ENCODE measurements around the gene OPN3. TPM values are rescaled to one million over a fixed set of nuclear protein-coding genes. Genes with fewer than 3 reads are reported as not detected.

Gene OPN3
- total and polyA plus RNA-seq, 4 donors, result 11.3 to 19.1 (median 15.5) TPM

DNA sequence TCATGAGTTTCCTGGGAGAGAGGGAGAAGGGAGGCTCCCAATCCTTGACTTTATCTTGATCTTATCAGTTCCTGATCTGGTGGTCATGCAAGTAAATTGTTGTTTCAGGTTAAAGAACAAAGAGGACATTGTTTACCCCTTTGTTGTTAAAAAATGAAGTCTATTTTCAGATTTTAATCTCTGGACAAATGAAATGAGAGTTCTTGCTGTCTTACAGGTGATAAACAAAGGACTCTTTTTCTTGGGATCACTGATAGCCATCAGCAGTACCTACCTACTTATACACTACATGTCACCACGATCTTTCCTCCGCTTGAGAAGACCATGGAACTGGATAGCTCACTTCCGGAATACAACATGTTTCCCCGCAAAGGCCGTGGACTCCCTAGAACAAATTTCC, 48.4 kb downstream of the OPN3 start:
- Histone ChIP-seq H3K27me3 (ENCODE audit: control insufficient read depth in 4 of 4, insufficient read depth in 4 of 4, low read length in 3 of 4) (no peaks in the 10 kb centered on the region), H3K4me1 (ENCODE audit: control insufficient read depth in 4 of 4, insufficient read depth in 4 of 4, low read length in 3 of 4) (no peaks in the 10 kb centered on the region), H3K36me3 (ENCODE audit: control insufficient read depth in 4 of 4, insufficient read depth in 3 of 4, low read depth in 1 of 4, low read length in 3 of 4) (peaks cover 1 to 43% (median 34%) of the 10 kb centered on the region in 4 donors), H3K27ac (ENCODE audit: low read depth in 1 of 2, low read length in 2 of 2) (no peak overlapping the region), H3K9me3 (ENCODE audit: control insufficient read depth in 4 of 4, low read length in 3 of 4) (no peaks in the 10 kb centered on the region), H3K9ac (ENCODE audit: low read depth in 1 of 2, low read length in 2 of 2) (no peak overlapping the region), H3K4me3 (ENCODE audit: low read depth in 1 of 3, low read length in 3 of 3) (no peak overlapping the region)
- DNase-seq (ENCODE audit: low spot score), result no peak
- TF ChIP-seq NR2F2 (IDR thresholded peaks at IDR 0.05) (no peak), RAD21 (IDR thresholded peaks at IDR 0.05) (no peak), EGR1 (IDR thresholded peaks at IDR 0.05; ENCODE audit: low read depth in 2 of 2) (no peak), YY1 (IDR thresholded peaks at IDR 0.05) (no peak), GABPA (IDR thresholded peaks at IDR 0.05 in 1 of 2, conservative IDR thresholded peaks at IDR 0.05 in 1 of 2) (no peak), FOXA1 (IDR thresholded peaks at IDR 0.05) (no peak), TAF1 (conservative IDR thresholded peaks at IDR 0.05) (no peak), JUND (IDR thresholded peaks at IDR 0.05) (no peak)
- TF ChIP-seq, protein P1, sequence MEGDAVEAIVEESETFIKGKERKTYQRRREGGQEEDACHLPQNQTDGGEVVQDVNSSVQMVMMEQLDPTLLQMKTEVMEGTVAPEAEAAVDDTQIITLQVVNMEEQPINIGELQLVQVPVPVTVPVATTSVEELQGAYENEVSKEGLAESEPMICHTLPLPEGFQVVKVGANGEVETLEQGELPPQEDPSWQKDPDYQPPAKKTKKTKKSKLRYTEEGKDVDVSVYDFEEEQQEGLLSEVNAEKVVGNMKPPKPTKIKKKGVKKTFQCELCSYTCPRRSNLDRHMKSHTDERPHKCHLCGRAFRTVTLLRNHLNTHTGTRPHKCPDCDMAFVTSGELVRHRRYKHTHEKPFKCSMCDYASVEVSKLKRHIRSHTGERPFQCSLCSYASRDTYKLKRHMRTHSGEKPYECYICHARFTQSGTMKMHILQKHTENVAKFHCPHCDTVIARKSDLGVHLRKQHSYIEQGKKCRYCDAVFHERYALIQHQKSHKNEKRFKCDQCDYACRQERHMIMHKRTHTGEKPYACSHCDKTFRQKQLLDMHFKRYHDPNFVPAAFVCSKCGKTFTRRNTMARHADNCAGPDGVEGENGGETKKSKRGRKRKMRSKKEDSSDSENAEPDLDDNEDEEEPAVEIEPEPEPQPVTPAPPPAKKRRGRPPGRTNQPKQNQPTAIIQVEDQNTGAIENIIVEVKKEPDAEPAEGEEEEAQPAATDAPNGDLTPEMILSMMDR (IDR thresholded peaks at IDR 0.05; ENCODE audit: low read depth, low read length, missing input control), result no peak
- TF ChIP-seq, protein P2, sequence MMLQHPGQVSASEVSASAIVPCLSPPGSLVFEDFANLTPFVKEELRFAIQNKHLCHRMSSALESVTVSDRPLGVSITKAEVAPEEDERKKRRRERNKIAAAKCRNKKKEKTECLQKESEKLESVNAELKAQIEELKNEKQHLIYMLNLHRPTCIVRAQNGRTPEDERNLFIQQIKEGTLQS (IDR thresholded peaks at IDR 0.05), result no peak
- TF ChIP-seq, protein P3, sequence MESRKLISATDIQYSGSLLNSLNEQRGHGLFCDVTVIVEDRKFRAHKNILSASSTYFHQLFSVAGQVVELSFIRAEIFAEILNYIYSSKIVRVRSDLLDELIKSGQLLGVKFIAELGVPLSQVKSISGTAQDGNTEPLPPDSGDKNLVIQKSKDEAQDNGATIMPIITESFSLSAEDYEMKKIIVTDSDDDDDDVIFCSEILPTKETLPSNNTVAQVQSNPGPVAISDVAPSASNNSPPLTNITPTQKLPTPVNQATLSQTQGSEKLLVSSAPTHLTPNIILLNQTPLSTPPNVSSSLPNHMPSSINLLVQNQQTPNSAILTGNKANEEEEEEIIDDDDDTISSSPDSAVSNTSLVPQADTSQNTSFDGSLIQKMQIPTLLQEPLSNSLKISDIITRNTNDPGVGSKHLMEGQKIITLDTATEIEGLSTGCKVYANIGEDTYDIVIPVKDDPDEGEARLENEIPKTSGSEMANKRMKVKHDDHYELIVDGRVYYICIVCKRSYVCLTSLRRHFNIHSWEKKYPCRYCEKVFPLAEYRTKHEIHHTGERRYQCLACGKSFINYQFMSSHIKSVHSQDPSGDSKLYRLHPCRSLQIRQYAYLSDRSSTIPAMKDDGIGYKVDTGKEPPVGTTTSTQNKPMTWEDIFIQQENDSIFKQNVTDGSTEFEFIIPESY (IDR thresholded peaks at IDR 0.05), result no peak
- 94% methylated on average over 5 of the region's 5 CpGs for WGBS

DNA sequence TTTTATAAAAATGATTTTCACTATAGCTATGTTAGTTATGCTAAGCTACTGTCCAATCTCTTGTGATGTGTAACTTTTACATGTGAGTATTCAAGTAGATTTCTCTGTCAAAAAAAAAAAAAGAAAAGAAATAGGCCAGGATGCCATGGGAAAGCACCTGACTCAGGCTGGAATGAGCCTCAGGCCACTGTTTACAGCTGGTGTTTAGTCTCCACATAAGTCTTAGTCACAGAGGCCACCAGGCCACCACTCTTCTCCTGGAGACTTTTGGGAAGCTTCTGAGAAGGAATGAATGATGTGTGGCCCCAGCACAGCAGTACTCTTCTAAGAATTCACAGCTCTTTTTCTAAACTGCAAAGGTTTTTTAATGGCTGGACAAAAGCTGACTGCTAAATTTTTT, 48.9 kb downstream of the OPN3 start:
- Histone ChIP-seq H3K9me3 (ENCODE audit: control insufficient read depth in 4 of 4, low read length in 3 of 4) (no peaks in the 10 kb centered on the region), H3K27ac (ENCODE audit: low read depth in 1 of 2, low read length in 2 of 2) (no peak overlapping the region), H3K27me3 (ENCODE audit: control insufficient read depth in 4 of 4, insufficient read depth in 4 of 4, low read length in 3 of 4) (no peaks in the 10 kb centered on the region), H3K4me3 (ENCODE audit: low read depth in 1 of 3, low read length in 3 of 3) (no peak overlapping the region), H3K36me3 (ENCODE audit: control insufficient read depth in 4 of 4, insufficient read depth in 3 of 4, low read depth in 1 of 4, low read length in 3 of 4) (peaks cover 1 to 45% (median 37%) of the 10 kb centered on the region in 4 donors), H3K4me1 (ENCODE audit: control insufficient read depth in 4 of 4, insufficient read depth in 4 of 4, low read length in 3 of 4) (no peaks in the 10 kb centered on the region), H3K9ac (ENCODE audit: low read depth in 1 of 2, low read length in 2 of 2) (no peak overlapping the region)
- no peak for DNase-seq (ENCODE audit: low spot score)
- no peak for TF ChIP-seq HNF4G (IDR thresholded peaks at IDR 0.05)
- TF ChIP-seq FOXA2 (IDR thresholded peaks at IDR 0.05), result no peak

DNA sequence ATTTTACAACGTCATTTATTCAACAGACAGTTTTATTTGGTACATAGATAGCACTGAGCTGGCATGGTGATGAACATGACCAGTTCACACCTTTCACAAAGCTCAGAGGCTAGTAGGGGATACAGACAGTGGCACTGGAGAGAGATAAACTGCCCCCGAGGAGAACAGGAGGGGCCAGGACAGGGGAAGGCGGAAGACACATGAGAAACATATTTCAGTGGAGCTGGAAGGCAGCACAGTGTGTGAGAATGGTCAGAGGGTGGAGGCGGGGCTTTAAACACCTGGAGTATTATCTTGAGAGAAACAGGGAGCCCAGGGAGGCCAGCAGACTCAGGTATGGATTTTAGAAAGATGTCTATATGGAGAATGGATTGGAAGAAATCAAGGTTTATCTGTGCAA, 49.5 kb downstream of the OPN3 start:
- H3K36me3 ChIP-seq (ENCODE audit: control insufficient read depth in 4 of 4, insufficient read depth in 3 of 4, low read depth in 1 of 4, low read length in 3 of 4), result peaks cover 1 to 45% (median 35%) of the 10 kb centered on the region in 4 donors

More for the DNA sequence above, 49.5 kb downstream of the OPN3 start:
- Histone ChIP-seq H3K4me3 (ENCODE audit: low read depth in 1 of 3, low read length in 3 of 3) (no peak overlapping the region), H3K4me1 (ENCODE audit: control insufficient read depth in 4 of 4, insufficient read depth in 4 of 4, low read length in 3 of 4) (no peaks in the 10 kb centered on the region), H3K9me3 (ENCODE audit: control insufficient read depth in 4 of 4, low read length in 3 of 4) (no peaks in the 10 kb centered on the region), H3K9ac (ENCODE audit: low read depth in 1 of 2, low read length in 2 of 2) (no peak overlapping the region), H3K27me3 (ENCODE audit: control insufficient read depth in 4 of 4, insufficient read depth in 4 of 4, low read length in 3 of 4) (no peaks in the 10 kb centered on the region), H3K27ac (ENCODE audit: low read depth in 1 of 2, low read length in 2 of 2) (no peak overlapping the region)
- 85% methylated on average over 4 of the region's 4 CpGs for WGBS
- no peak for DNase-seq (ENCODE audit: low spot score)
- TF ChIP-seq YY1 (IDR thresholded peaks at IDR 0.05), result no peak
- no peak for TF ChIP-seq GABPA (IDR thresholded peaks at IDR 0.05 in 1 of 2, conservative IDR thresholded peaks at IDR 0.05 in 1 of 2)
- TF ChIP-seq HNF4A (conservative IDR thresholded peaks at IDR 0.05), result no peak
- TF ChIP-seq HNF4G (IDR thresholded peaks at IDR 0.05), result no peak
- TF ChIP-seq TAF1 (conservative IDR thresholded peaks at IDR 0.05), result no peak
- TF ChIP-seq, protein P4, sequence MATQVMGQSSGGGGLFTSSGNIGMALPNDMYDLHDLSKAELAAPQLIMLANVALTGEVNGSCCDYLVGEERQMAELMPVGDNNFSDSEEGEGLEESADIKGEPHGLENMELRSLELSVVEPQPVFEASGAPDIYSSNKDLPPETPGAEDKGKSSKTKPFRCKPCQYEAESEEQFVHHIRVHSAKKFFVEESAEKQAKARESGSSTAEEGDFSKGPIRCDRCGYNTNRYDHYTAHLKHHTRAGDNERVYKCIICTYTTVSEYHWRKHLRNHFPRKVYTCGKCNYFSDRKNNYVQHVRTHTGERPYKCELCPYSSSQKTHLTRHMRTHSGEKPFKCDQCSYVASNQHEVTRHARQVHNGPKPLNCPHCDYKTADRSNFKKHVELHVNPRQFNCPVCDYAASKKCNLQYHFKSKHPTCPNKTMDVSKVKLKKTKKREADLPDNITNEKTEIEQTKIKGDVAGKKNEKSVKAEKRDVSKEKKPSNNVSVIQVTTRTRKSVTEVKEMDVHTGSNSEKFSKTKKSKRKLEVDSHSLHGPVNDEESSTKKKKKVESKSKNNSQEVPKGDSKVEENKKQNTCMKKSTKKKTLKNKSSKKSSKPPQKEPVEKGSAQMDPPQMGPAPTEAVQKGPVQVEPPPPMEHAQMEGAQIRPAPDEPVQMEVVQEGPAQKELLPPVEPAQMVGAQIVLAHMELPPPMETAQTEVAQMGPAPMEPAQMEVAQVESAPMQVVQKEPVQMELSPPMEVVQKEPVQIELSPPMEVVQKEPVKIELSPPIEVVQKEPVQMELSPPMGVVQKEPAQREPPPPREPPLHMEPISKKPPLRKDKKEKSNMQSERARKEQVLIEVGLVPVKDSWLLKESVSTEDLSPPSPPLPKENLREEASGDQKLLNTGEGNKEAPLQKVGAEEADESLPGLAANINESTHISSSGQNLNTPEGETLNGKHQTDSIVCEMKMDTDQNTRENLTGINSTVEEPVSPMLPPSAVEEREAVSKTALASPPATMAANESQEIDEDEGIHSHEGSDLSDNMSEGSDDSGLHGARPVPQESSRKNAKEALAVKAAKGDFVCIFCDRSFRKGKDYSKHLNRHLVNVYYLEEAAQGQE (IDR thresholded peaks at IDR 0.05), result no peak
- no peak for TF ChIP-seq RXRA (IDR thresholded peaks at IDR 0.05)
- no peak for TF ChIP-seq JUND (IDR thresholded peaks at IDR 0.05)
- no peak for TF ChIP-seq SP1 (IDR thresholded peaks at IDR 0.05)
- no peak for TF ChIP-seq FOXA1 (IDR thresholded peaks at IDR 0.05)
- TF ChIP-seq RAD21 (IDR thresholded peaks at IDR 0.05), result no peak
- TF ChIP-seq EGR1 (IDR thresholded peaks at IDR 0.05; ENCODE audit: low read depth in 2 of 2), result no peak
- TF ChIP-seq, protein P2 (IDR thresholded peaks at IDR 0.05), result no peak
- no peak for TF ChIP-seq NR2F2 (IDR thresholded peaks at IDR 0.05)
- TF ChIP-seq, protein P3 (IDR thresholded peaks at IDR 0.05), result no peak
